ENCODE results near the gene C10orf67. TPM values are rescaled to one million over a fixed set of nuclear protein-coding genes. Genes with fewer than 3 reads are reported as not detected.
A peak's percentile ranks its signal among the peaks of the same experiment; 100 is the strongest.
"Not testable (repeated sequence)": the region's sequence is repeated elsewhere in the genome, so short reads cannot be mapped to it uniquely, and the experiment has no call there.

C10orf67 gene
- not detected for total RNA-seq
- under 1 TPM in 1 of 3 donors, not detected in 2; 0.04 TPM for polyA plus RNA-seq

DNA sequence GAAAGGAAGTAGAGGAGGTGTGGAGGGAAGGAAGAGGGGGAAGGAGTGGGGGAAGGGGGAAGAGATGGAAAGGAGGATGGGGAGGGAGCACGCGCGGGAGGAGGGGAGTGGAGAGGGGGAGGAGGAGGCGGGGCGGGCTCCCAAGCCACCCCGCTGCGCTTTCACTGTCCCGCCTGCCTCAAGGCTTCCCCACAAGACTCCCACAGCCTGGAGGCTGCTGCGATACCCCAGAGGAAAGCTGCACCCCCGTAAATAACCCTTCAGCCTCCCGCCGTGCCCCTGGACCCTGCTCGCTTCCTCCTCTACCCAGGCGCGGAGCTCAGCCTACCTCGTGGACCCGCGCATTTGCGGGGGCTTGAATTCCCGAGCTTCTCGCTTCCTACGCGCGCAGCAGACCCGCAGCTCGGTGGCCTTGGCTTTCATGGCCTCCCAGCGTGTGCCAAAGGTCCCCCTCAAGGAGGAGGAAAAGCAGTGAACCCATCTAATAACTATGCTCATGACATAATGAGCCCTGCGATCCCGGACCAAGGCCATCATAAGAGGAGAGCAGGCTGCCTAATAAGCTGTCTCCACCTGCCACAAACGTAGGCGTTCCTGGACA is at the start of gene C10orf67:
Gene C10orf67, minus strand, starts transcription at position 557 of the 601 bp plus-strand sequence. Its CDS starts 23 bp downstream, at position 534.
- DNase-seq, result no peak
- Histone ChIP-seq H3K9me3 (no peaks in the 10 kb centered on the region), H3K27ac (peak within 1 kb of the TSS in 3 of 4 donors; percentile 23 to 57 (median 55)), H3K4me3 (peak within 1 kb of the TSS; percentile 23 to 57 (median 50)), H3K4me1 (peaks cover 0 to 25% (median 21%) of the 10 kb centered on the region in 4 donors), H3K36me3 (no peaks in the 10 kb centered on the region), H3K27me3 (no peaks in the 10 kb centered on the region)
- intact Hi-C loops (cut with DNase I), result loop anchor here (10.0 kb wide), 1 partner anchor 90 kb away; the partner anchor contains the start of gene OTUD1
- TF ChIP-seq EP300 (IDR thresholded peaks at IDR 0.05), result no peak
- TF ChIP-seq POLR2AphosphoS5 (IDR thresholded peaks at IDR 0.05), result peak in 2 of 4 donors; percentile 11 to 34
- WGBS, 2 donors, result 0 to 1% methylated on average over 31 of the region's 31 CpGs

DNA sequence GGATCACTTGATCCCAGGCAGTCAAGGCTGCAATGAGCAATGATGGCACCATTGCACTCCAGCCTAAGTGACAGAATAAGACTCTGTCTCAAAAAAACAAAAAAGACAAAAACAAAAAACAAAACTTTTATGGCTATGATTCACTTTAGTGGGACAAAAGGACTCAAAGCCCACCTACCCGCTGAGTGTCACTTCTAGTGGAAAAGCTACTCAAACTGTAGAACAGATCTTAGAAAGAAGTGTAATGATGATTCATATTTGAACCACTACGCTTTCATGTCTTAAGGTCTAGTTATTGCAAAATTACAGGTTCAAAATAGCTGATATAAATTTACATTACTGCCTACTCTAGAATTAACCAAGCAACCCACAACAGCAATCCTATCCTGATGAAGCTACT is 47.2 kb upstream of the C10orf67 start:
- Histone ChIP-seq H3K36me3 (no peaks in the 10 kb centered on the region), H3K9me3 (no peaks in the 10 kb centered on the region), H3K27me3 (no peaks in the 10 kb centered on the region), H3K4me1 (no peaks in the 10 kb centered on the region), H3K4me3 (no peak overlapping the region), H3K27ac (no peak overlapping the region)
- no peak for DNase-seq
- TF ChIP-seq, protein P1, sequence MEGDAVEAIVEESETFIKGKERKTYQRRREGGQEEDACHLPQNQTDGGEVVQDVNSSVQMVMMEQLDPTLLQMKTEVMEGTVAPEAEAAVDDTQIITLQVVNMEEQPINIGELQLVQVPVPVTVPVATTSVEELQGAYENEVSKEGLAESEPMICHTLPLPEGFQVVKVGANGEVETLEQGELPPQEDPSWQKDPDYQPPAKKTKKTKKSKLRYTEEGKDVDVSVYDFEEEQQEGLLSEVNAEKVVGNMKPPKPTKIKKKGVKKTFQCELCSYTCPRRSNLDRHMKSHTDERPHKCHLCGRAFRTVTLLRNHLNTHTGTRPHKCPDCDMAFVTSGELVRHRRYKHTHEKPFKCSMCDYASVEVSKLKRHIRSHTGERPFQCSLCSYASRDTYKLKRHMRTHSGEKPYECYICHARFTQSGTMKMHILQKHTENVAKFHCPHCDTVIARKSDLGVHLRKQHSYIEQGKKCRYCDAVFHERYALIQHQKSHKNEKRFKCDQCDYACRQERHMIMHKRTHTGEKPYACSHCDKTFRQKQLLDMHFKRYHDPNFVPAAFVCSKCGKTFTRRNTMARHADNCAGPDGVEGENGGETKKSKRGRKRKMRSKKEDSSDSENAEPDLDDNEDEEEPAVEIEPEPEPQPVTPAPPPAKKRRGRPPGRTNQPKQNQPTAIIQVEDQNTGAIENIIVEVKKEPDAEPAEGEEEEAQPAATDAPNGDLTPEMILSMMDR (IDR thresholded peaks at IDR 0.05), result no peak
- TF ChIP-seq EP300 (IDR thresholded peaks at IDR 0.05) (no peak), POLR2A (IDR thresholded peaks at IDR 0.05) (no peak), POLR2AphosphoS5 (IDR thresholded peaks at IDR 0.05) (no peak)
- WGBS, 2 donors, result 84 to 86% methylated on average over 2 of the region's 2 CpGs
- intact Hi-C loops (cut with DNase I), result no loop called here

DNA sequence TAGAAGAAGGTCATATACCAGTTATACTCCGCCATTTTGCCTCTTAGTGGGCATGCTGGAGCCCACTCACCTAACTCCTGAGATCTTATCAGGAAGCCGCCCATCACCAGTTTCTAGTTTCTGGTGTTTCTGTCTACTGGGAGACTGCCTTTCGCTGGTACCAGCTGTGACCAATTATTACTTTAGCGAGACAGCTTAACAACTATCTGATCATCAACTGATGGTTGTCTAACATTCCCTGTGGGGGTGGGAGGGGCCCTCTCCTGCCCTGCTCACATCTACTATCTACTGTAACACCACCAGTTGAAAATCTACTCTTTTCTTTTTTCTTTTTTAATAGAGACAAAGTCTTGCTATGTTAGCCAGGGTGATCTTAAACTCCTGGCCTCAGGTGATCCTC is 46.2 kb upstream of the C10orf67 start:
- H3K36me3 ChIP-seq, result no peaks in the 10 kb centered on the region
- H3K27me3 ChIP-seq, result no peaks in the 10 kb centered on the region
- intact Hi-C loops (cut with DNase I), result no loop called here
- no peak for DNase-seq
- no peak overlapping the region for H3K27ac ChIP-seq
- H3K9me3 ChIP-seq, result no peaks in the 10 kb centered on the region
- H3K4me1 ChIP-seq, result no peaks in the 10 kb centered on the region
- WGBS, 2 donors, result 92 to 95% methylated on average over 4 of the region's 4 CpGs
- TF ChIP-seq, protein P1 (IDR thresholded peaks at IDR 0.05), result no peak
- no peak for TF ChIP-seq POLR2AphosphoS5 (IDR thresholded peaks at IDR 0.05)
- no peak for TF ChIP-seq EP300 (IDR thresholded peaks at IDR 0.05)
- TF ChIP-seq POLR2A (IDR thresholded peaks at IDR 0.05), result no peak
- H3K4me3 ChIP-seq, result no peak overlapping the region

DNA sequence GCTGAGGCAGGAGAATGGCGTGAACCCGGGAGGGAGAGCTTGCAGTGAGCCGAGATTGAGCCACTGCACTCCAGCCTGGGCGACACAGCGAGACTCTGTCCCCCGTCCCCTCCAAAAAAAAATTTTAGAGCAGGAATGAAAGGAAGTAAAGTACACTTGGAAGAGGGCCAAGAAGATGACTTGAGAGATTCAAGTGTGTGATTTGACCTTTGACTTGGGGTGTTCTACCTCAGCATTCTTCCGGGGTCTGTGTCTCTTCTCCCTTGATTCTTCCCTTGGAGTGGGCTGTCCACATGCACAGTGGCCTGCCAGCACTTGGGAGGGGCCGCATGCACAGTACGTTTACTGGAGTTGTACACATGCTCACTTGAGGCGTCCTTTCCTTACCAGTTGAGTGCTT is 45.8 kb upstream of the C10orf67 start:
- H3K4me3 ChIP-seq; H3K27me3 ChIP-seq; H3K4me1 ChIP-seq; intact Hi-C loops (cut with DNase I); H3K27ac ChIP-seq; H3K9me3 ChIP-seq; DNase-seq; H3K36me3 ChIP-seq: not testable (repeated sequence)
- 69 to 88% methylated on average over 10 of the region's 10 CpGs for whole genome bisulfite sequencing, 2 donors

DNA sequence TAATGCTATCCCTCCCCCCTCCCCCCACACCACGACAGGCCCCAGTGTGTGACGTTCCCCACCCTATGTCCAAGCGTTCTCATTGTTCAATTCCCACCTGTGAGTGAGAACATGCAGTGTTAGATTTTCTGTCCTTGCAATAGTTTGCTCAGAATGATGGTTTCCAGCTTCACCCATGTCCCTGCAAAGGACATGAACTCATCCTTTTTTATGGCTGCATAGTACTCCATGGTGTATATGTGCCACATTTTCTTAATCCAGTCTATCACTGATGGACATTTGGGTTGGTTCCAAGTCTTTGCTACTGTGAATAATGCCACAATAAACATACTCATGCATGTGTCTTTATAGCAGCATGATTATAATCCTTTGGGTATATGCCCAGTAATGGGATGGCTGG is 42.9 kb upstream of the C10orf67 start:
- 96 to 97% methylated on average over 3 of the region's 3 CpGs for WGBS, 2 donors
- H3K4me3 ChIP-seq; H3K27me3 ChIP-seq; H3K27ac ChIP-seq; intact Hi-C loops (cut with DNase I); H3K4me1 ChIP-seq; H3K9me3 ChIP-seq; H3K36me3 ChIP-seq; DNase-seq: not testable (repeated sequence)

DNA sequence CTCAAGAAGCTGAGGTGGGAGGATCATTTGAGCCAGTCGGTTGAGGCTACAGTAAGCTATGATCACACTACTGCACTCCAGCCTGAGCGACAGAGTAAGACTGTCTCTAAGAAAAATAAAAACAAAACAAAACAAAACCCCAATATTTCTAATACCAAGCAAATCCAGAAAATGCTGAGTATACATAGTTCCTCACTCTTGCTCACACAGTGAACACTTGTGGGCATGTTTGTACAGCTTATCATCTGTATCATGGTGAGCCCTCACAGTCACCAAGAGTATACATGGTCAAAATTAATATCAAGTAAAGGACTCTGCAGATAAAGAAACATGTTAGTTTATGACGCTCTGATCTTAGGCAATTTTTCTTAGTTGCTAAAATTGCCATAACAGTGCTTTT is 41.5 kb upstream of the C10orf67 start:
- DNase-seq, result no peak
- Histone ChIP-seq H3K27ac (no peak overlapping the region), H3K36me3 (no peaks in the 10 kb centered on the region), H3K9me3 (no peaks in the 10 kb centered on the region), H3K4me1 (no peaks in the 10 kb centered on the region), H3K4me3 (no peak overlapping the region), H3K27me3 (no peaks in the 10 kb centered on the region)
- 95 to 96% methylated on average over 3 of the region's 3 CpGs for WGBS, 2 donors
- TF ChIP-seq POLR2A (IDR thresholded peaks at IDR 0.05), result no peak
- no peak for TF ChIP-seq POLR2AphosphoS5 (IDR thresholded peaks at IDR 0.05)
- TF ChIP-seq EP300 (IDR thresholded peaks at IDR 0.05), result no peak
- TF ChIP-seq, protein P1 (IDR thresholded peaks at IDR 0.05), result no peak
- intact Hi-C loops (cut with DNase I), result no loop called here

Data from sigmoid colon (tissue), 7 donors.